Coronary artery (tissue), 2 donors: ENCODE results near the gene SCTR.

Experiments
- DNase-seq: peaks from one replicate; pipeline ENCODE4 v3.0.0-alpha.2; 2017; ENCODE audit warnings: low spot score
- H3K27ac ChIP-seq, 2 donors: fragments of 200-600 bp; sonication (generic); one replicate each; pipeline ENCODE4 v1.5.1; 2016 to 2019
- H3K4me3 ChIP-seq: fragments of 200-600 bp; sonication (generic); 2 replicates; pipeline ENCODE4 v1.5.1; 2016; ENCODE audit warnings: mild to moderate bottlenecking, moderate library complexity
- CTCF ChIP-seq: fragments of 200-600 bp; sonication (generic); IDR thresholded peaks from one replicate; pipeline ENCODE4 v1.5.1; 2019; ENCODE audit warnings: antibody characterized with exemption

SCTR gene

GRCh38 chr2:119489232-119489952, 34.9 kb downstream of the SCTR start:
- TF ChIP-seq CTCF: no peak
- DNase-seq: no peak
- no peak overlapping the region for H3K4me3 ChIP-seq
- H3K27ac ChIP-seq: no peak overlapping the region

GRCh38 chr2:119488245-119489214, 35.8 kb downstream of the SCTR start:
- no peak for DNase-seq
- Histone ChIP-seq H3K4me3 (no peak overlapping the region), H3K27ac (no peak overlapping the region)
- no peak for TF ChIP-seq CTCF

- H3K27ac ChIP-seq: peak overlapping the region in 1 of 2 donors; percentile 68
- no peak overlapping the region for H3K4me3 ChIP-seq
- TF ChIP-seq CTCF: no peak
- no peak for DNase-seq
Observed at GRCh38 chr2:119487434-119488244, 36.6 kb downstream of the SCTR start.

- Histone ChIP-seq H3K27ac (peak overlapping the region; percentile 38 to 68), H3K4me3 (no peak overlapping the region)
- no peak for DNase-seq
- no peak for TF ChIP-seq CTCF
Observed at GRCh38 chr2:119486886-119487285, 37.4 kb downstream of the SCTR start.

GRCh38 chr2:119486196-119486827, 38.0 kb downstream of the SCTR start:
- Histone ChIP-seq H3K27ac (peak overlapping the region; percentile 38 to 68), H3K4me3 (no peak overlapping the region)
- no peak for DNase-seq
- no peak for TF ChIP-seq CTCF

- no peak for DNase-seq
- Histone ChIP-seq H3K27ac (peak overlapping the region; percentile 30 to 68), H3K4me3 (no peak overlapping the region)
- TF ChIP-seq CTCF: no peak
Observed at GRCh38 chr2:119485336-119486110, 38.8 kb downstream of the SCTR start.
